Activated CD4-positive, alpha-beta memory T cell treated with anti-CD3 and anti-CD28 coated beads, Interleukin-2, amount 10 ng/mL, durations not matched to agents 7 days and 5 days (primary cell): Measurements from ENCODE around the gene FAM76A. TPM values are rescaled to one million over a fixed set of nuclear protein-coding genes. Genes with fewer than 3 reads are reported as not detected.
A peak's percentile ranks its signal among the peaks of the same experiment; 100 is the strongest.
"Not testable (repeated sequence)": the region's sequence is repeated elsewhere in the genome, so short reads cannot be mapped to it uniquely, and the experiment has no call there.

ENCODE experiments used
- CTCF ChIA-PET: fragments of 350-600 bp; sonication (Branson Sonifier 250); formaldehyde crosslinking; loops from one replicate; lab custom pipeline; 2021; ENCODE audit warnings: antibody characterized with exemption, inconsistent platforms; lab: Charles Lee
- POLR2A ChIA-PET: fragments of 350-600 bp; sonication (Branson Sonifier 250); formaldehyde crosslinking; loops from one replicate; lab custom pipeline; 2021; ENCODE audit warnings: antibody characterized with exemption; lab: Charles Lee
- DNase-seq: peaks from one replicate; pipeline ENCODE4 v3.0.0-alpha.2; 2020
- H3K27ac Mint-ChIP-seq: one replicate; pipeline ENCODE4 v1.8.0; 2021; ENCODE audit warnings: mild to moderate bottlenecking, mixed read lengths
- H3K27me3 Mint-ChIP-seq: one replicate; pipeline ENCODE4 v1.8.0; 2021; ENCODE audit warnings: mixed read lengths
- H3K36me3 Mint-ChIP-seq: one replicate; pipeline ENCODE4 v1.8.0; 2021; ENCODE audit warnings: low read depth, mixed read lengths
- H3K4me1 Mint-ChIP-seq: one replicate; pipeline ENCODE4 v1.8.0; 2021; ENCODE audit warnings: mixed read lengths
- H3K4me3 Mint-ChIP-seq: one replicate; pipeline ENCODE4 v1.8.0; 2021; ENCODE audit warnings: mild to moderate bottlenecking, mixed read lengths
- H3K9me3 Mint-ChIP-seq: one replicate; pipeline ENCODE4 v1.8.0; 2021; ENCODE audit warnings: mixed read lengths
- total RNA-seq, 2 experiments: library from RNA; stranded (reverse); gene quantifications; one replicate each; pipeline ENCODE4 v1.2.3, GENCODE V29; 2021

The FAM76A gene
- total RNA-seq, 2 experiments from 2014 or later = 13.6 to 14.1 TPM

- H3K9me3 Mint-ChIP-seq = no peaks in the 10 kb centered on the region
- peak overlapping the region; percentile 94 for H3K4me3 Mint-ChIP-seq
- ChIA-PET POLR2A (interaction anchor here (0.6 to 3.9 kb wide), 20 partner anchors 10 to 810 kb away, joined by 3 to 35 read pairs (median 4); partner anchors contain the start of genes EYA3, FAM76A, IFI6 and PPP1R8), CTCF (interaction anchor here (0.6 to 3.7 kb wide), 17 partner anchors 9 to 440 kb away, joined by 3 to 35 read pairs (median 3); partner anchors contain the start of genes EYA3, FAM76A, IFI6 and PPP1R8)
- no peaks in the 10 kb centered on the region for H3K27me3 Mint-ChIP-seq
- peaks cover 8% of the 10 kb centered on the region for H3K36me3 Mint-ChIP-seq
- DNase-seq = no peak
- peaks cover 33% of the 10 kb centered on the region for H3K4me1 Mint-ChIP-seq
- peak overlapping the region; percentile 94 for H3K27ac Mint-ChIP-seq
Measured at GRCh38 chr1:27772036-27772931, 46.5 kb downstream of the FAM76A start.

- Mint-ChIP-seq H3K4me1 (peaks cover 33% of the 10 kb centered on the region), H3K27me3 (no peaks in the 10 kb centered on the region), H3K36me3 (peaks cover 8% of the 10 kb centered on the region), H3K9me3 (no peaks in the 10 kb centered on the region), H3K27ac (peak within 1 kb of the TSS; percentile 94), H3K4me3 (peak within 1 kb of the TSS; percentile 94)
- ChIA-PET POLR2A (interaction anchor here (0.6 to 3.9 kb wide), 22 partner anchors 9 to 809 kb away, joined by 3 to 35 read pairs (median 4); partner anchors contain the start of genes FAM76A, IFI6 and PPP1R8), CTCF (interaction anchor here (0.8 to 3.7 kb wide), 14 partner anchors 8 to 441 kb away, joined by 3 to 35 read pairs (median 3); partner anchors contain the start of genes EYA3, FAM76A, IFI6 and PPP1R8)
- peak; percentile 100 for DNase-seq
Measured at GRCh38 chr1:27772932-27773825, 47.4 kb downstream of the FAM76A start, which contains the start of gene STX12. Gene STX12, plus strand, starts transcription at chr1:27773219. Its CDS starts 89 bp downstream, at chr1:27773308.

GRCh38 chr1:27773826-27774445 lies 48.2 kb downstream of the FAM76A start:
- H3K36me3 Mint-ChIP-seq = peaks cover 8% of the 10 kb centered on the region
- H3K9me3 Mint-ChIP-seq = no peaks in the 10 kb centered on the region
- H3K4me3 Mint-ChIP-seq = peak overlapping the region; percentile 94
- peaks cover 33% of the 10 kb centered on the region for H3K4me1 Mint-ChIP-seq
- ChIA-PET POLR2A (interaction anchor here (1.0 to 3.9 kb wide), 10 partner anchors 9 to 118 kb away, joined by 3 to 35 read pairs (median 10); partner anchors contain the start of genes FAM76A, IFI6 and PPP1R8), CTCF (interaction anchor here (1.2 to 3.7 kb wide), 6 partner anchors 48 to 217 kb away, joined by 3 to 35 read pairs (median 6); partner anchors contain the start of genes FAM76A and IFI6)
- DNase-seq = no peak
- peak overlapping the region; percentile 92 for H3K27ac Mint-ChIP-seq
- no peaks in the 10 kb centered on the region for H3K27me3 Mint-ChIP-seq

GRCh38 chr1:27774654-27775053 lies 48.9 kb downstream of the FAM76A start:
- peaks cover 33% of the 10 kb centered on the region for H3K4me1 Mint-ChIP-seq
- H3K4me3 Mint-ChIP-seq = no peak overlapping the region
- H3K27me3 Mint-ChIP-seq = no peaks in the 10 kb centered on the region
- H3K36me3 Mint-ChIP-seq = peaks cover 11% of the 10 kb centered on the region
- POLR2A ChIA-PET = interaction anchor here (2.8 to 3.9 kb wide), 4 partner anchors 15 to 103 kb away, joined by 9 to 35 read pairs (median 26); partner anchors contain the start of genes FAM76A, IFI6 and PPP1R8
- CTCF ChIA-PET = interaction anchor here (1.2 to 3.7 kb wide), 3 partner anchors 49 to 105 kb away, joined by 3 to 35 read pairs (median 28); partner anchors contain the start of gene FAM76A
- H3K27ac Mint-ChIP-seq = no peak overlapping the region
- no peaks in the 10 kb centered on the region for H3K9me3 Mint-ChIP-seq
- DNase-seq = no peak

- Mint-ChIP-seq H3K36me3 (peaks cover 16% of the 10 kb centered on the region), H3K4me1 (peaks cover 33% of the 10 kb centered on the region)
- not testable (repeated sequence) for H3K9me3 Mint-ChIP-seq, DNase-seq, H3K27ac Mint-ChIP-seq, H3K4me3 Mint-ChIP-seq, H3K27me3 Mint-ChIP-seq
- ChIA-PET CTCF (interaction anchor here (1.2 to 3.7 kb wide), 2 partner anchors 50 to 56 kb away, joined by 3 to 35 read pairs; partner anchors contain the start of gene FAM76A), POLR2A (interaction anchor here (2.8 to 3.9 kb wide), 2 partner anchors 16 to 104 kb away, joined by 9 to 17 read pairs; partner anchors contain the start of gene IFI6)
Measured at GRCh38 chr1:27775336-27775735, 49.6 kb downstream of the FAM76A start.

- CTCF ChIA-PET = interaction anchor here (1.2 kb wide), 1 partner anchor 107 kb away, joined by 3 read pairs; no protein-coding TSS in a partner anchor
- Mint-ChIP-seq H3K4me1 (peaks cover 33% of the 10 kb centered on the region), H3K36me3 (peaks cover 16% of the 10 kb centered on the region)
- H3K27ac Mint-ChIP-seq, H3K27me3 Mint-ChIP-seq, H3K4me3 Mint-ChIP-seq, H3K9me3 Mint-ChIP-seq, DNase-seq, POLR2A ChIA-PET: not testable (repeated sequence)
Measured at GRCh38 chr1:27776276-27776675, 50.5 kb downstream of the FAM76A start.

- DNase-seq = no peak
- H3K4me1 Mint-ChIP-seq = peaks cover 26% of the 10 kb centered on the region
- H3K36me3 Mint-ChIP-seq = peaks cover 19% of the 10 kb centered on the region
- no peak overlapping the region for H3K4me3 Mint-ChIP-seq
- POLR2A ChIA-PET = no interaction called here
- CTCF ChIA-PET = no interaction called here
- H3K27me3 Mint-ChIP-seq = no peaks in the 10 kb centered on the region
- H3K27ac Mint-ChIP-seq = no peak overlapping the region
- H3K9me3 Mint-ChIP-seq = no peaks in the 10 kb centered on the region
Measured at GRCh38 chr1:27778056-27778455, 52.3 kb downstream of the FAM76A start.

GRCh38 chr1:27779122-27779521 lies 53.4 kb downstream of the FAM76A start:
- ChIA-PET CTCF (interaction anchor here (0.7 kb wide), 1 partner anchor 26 kb away, joined by 3 read pairs; no protein-coding TSS in a partner anchor), POLR2A (no interaction called here)
- Mint-ChIP-seq H3K9me3 (no peaks in the 10 kb centered on the region), H3K36me3 (peaks cover 19% of the 10 kb centered on the region), H3K4me1 (peaks cover 22% of the 10 kb centered on the region), H3K27ac (no peak overlapping the region), H3K4me3 (no peak overlapping the region), H3K27me3 (no peaks in the 10 kb centered on the region)
- no peak for DNase-seq

GRCh38 chr1:27782950-27783349 lies 57.2 kb downstream of the FAM76A start:
- Mint-ChIP-seq H3K4me3 (no peak overlapping the region), H3K27ac (no peak overlapping the region), H3K4me1 (peaks cover 8% of the 10 kb centered on the region), H3K36me3 (peaks cover 12% of the 10 kb centered on the region), H3K9me3 (no peaks in the 10 kb centered on the region), H3K27me3 (no peaks in the 10 kb centered on the region)
- POLR2A ChIA-PET = interaction anchor here (3.0 kb wide), 1 partner anchor 10 kb away, joined by 12 read pairs; the partner anchor contains the start of gene STX12
- CTCF ChIA-PET = no interaction called here
- DNase-seq = no peak

- peaks cover 21% of the 10 kb centered on the region for H3K36me3 Mint-ChIP-seq
- DNase-seq = no peak
- ChIA-PET POLR2A (no interaction called here), CTCF (no interaction called here)
- no peak overlapping the region for H3K4me3 Mint-ChIP-seq
- H3K27me3 Mint-ChIP-seq = no peaks in the 10 kb centered on the region
- H3K4me1 Mint-ChIP-seq = peaks cover 8% of the 10 kb centered on the region
- no peaks in the 10 kb centered on the region for H3K9me3 Mint-ChIP-seq
- H3K27ac Mint-ChIP-seq = no peak overlapping the region
Measured at GRCh38 chr1:27784700-27785099, 58.9 kb downstream of the FAM76A start.

- Mint-ChIP-seq H3K4me3 (no peak overlapping the region), H3K36me3 (peaks cover 26% of the 10 kb centered on the region), H3K27ac (no peak overlapping the region), H3K4me1 (peaks cover 8% of the 10 kb centered on the region), H3K9me3 (no peaks in the 10 kb centered on the region), H3K27me3 (no peaks in the 10 kb centered on the region)
- ChIA-PET CTCF (interaction anchor here (0.6 kb wide), 1 partner anchor 72 kb away, joined by 3 read pairs; no protein-coding TSS in a partner anchor), POLR2A (no interaction called here)
- DNase-seq = no peak
Measured at GRCh38 chr1:27785781-27786455, 60.2 kb downstream of the FAM76A start.
